ENCODE measurements around the gene EML3. TPM values are rescaled to one million over a fixed set of nuclear protein-coding genes. Genes with fewer than 3 reads are reported as not detected.

EML3 gene
- total and polyA plus RNA-seq, 2 of the 13 experiments (the other 11 are each of a cell fraction or from before 2014, with no cell fraction given): 10.6 to 12.3 TPM

GRCh38 chr11:62553080-62553838, 59.3 kb downstream of the EML3 start (continued):
- TF ChIP-seq STAT6 (CRISPR knock-in tag; IDR thresholded peaks at IDR 0.05; ENCODE audit: borderline replicate concordance): no peak
- TF ChIP-seq ZNF709 (CRISPR knock-in tag; IDR thresholded peaks at IDR 0.05): no peak
- 0 out of 2 replicates have a peak, but pooled peaks have one; percentile 12 for TF ChIP-seq SALL1 (CRISPR knock-in tag; IDR thresholded peaks at IDR 0.05)
- TF ChIP-seq ZNF841 (CRISPR knock-in tag; IDR thresholded peaks at IDR 0.05; ENCODE audit: borderline replicate concordance): no peak
- 0 out of 2 replicates have a peak, but pooled peaks have one; percentile 25 for TF ChIP-seq ZGPAT (CRISPR knock-in tag; IDR thresholded peaks at IDR 0.05)
- TF ChIP-seq SRF (IDR thresholded peaks at IDR 0.05; ENCODE audit: low read depth, low read length): no peak
- 0 out of 2 replicates have a peak, but pooled peaks have one; percentile 37 for TF ChIP-seq KDM5A (IDR thresholded peaks at IDR 0.05; ENCODE audit: borderline replicate concordance, low read length)
- peak; percentile 47; the same call in 1 of the 2 replicates for TF ChIP-seq PATZ1 (CRISPR knock-in tag; IDR thresholded peaks at IDR 0.05)
- no peak for TF ChIP-seq RFX1 (IDR thresholded peaks at IDR 0.05)
- TF ChIP-seq ZNF484 (CRISPR knock-in tag; IDR thresholded peaks at IDR 0.05; ENCODE audit: borderline replicate concordance, low read depth): no peak
- no peak for TF ChIP-seq ZNF383 (CRISPR knock-in tag; IDR thresholded peaks at IDR 0.05; ENCODE audit: borderline replicate concordance)
- TF ChIP-seq ZFP41 (CRISPR knock-in tag; IDR thresholded peaks at IDR 0.05; ENCODE audit: borderline replicate concordance): no peak
- TF ChIP-seq ZNF510 (CRISPR knock-in tag; IDR thresholded peaks at IDR 0.05; ENCODE audit: low read depth): no peak
- TF ChIP-seq IKZF4 (CRISPR knock-in tag; IDR thresholded peaks at IDR 0.05; ENCODE audit: borderline replicate concordance, low read depth, not compliant biosample characterization): peak; percentile 19
- TF ChIP-seq PLRG1 (conservative IDR thresholded peaks at IDR 0.05): no peak
- no peak for TF ChIP-seq ZNF451 (CRISPR knock-in tag; IDR thresholded peaks at IDR 0.05)
- no peak; the same call in 1 of the 2 replicates for TF ChIP-seq SAP130 (CRISPR knock-in tag; IDR thresholded peaks at IDR 0.05; ENCODE audit: low read depth)
- no peak for TF ChIP-seq ZNF367 (CRISPR knock-in tag; IDR thresholded peaks at IDR 0.05; ENCODE audit: borderline replicate concordance)
- peak; percentile 35; the same call in 1 of the 2 replicates for TF ChIP-seq ARID4A (CRISPR knock-in tag; IDR thresholded peaks at IDR 0.05; ENCODE audit: borderline replicate concordance)

Data from HepG2 (cell line).